HG03095 (cell line): ENCODE results near the gene INAFM1.

Experiments
- ATAC-seq: cut with Tn5 transposase; IDR thresholded peaks from one replicate; pipeline ENCODE4 v1.9.1; 2021; ENCODE audit warnings: moderate library complexity; ENCODE audit not compliant: unreplicated experiment

The INAFM1 gene

GRCh38 chr19:47309038-47309437, 34.4 kb downstream of the INAFM1 start:
- ATAC-seq: no peak

DNA sequence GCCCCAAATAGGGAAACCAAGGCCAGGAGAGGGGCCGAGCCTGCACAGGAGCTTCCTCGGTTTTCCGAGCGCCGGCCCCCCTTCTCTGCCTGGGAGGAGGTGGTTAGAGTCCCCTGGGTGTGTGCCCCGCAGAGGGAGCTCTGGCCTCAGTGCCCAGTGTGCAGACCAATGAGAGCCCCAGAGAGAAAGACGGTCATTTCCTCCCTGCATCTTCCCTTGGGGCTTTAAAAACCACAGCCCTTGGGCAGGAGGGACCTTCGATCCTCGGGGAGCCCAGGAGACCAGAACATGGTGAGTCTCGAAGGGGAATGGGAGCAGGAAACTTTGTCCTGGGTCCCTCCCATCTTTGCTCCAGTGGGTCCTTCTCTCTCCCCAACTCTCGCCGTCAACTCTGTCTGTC, 34.9 kb downstream of the INAFM1 start, which contains the start of gene C5AR1:
Gene C5AR1 (plus strand): TSS at position 254 of the 400 bp plus-strand sequence. CDS start 35 bp downstream, at position 289.
- no peak for ATAC-seq

DNA sequence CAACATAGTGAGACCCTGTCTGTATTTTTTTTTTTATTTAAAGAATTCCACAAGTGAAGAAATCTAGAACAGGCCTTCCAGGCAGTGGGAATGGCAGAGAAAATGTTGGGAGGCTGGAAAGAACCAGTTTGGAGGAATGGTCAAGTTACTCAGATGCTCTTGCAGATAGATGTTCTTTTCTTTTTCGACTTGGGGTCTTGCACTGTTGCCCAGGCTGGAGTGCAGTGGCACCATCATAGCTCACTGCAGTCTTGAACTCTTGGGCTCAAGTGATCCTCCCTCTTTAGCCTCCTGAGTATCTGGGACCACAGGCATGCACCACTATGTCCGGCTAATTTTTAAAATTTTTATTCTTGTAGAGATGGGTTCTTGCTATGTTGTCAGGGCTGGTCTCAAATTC, 35.6 kb downstream of the INAFM1 start:
- ATAC-seq: no peak

DNA sequence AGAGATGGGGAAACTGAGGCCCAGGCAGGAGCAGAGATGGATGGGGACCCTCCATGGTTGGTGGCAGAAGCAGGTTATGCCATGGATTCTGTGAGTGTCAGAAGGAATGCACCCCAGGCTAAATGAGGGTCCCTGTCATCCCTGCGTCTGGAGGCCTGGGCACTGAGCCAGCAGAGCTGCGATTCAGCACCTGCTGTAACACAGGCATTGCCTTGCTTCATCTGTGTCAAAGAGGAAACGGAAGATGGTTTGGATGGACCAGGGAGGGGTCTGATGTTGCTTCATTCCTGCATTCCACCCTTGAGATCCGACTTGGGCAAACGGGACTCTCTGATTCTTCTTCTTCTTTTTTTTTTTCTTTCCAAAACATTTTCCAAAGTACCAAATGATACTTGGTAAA, 36.1 kb downstream of the INAFM1 start:
- ATAC-seq: no peak

GRCh38 chr19:47312366-47313006, 37.8 kb downstream of the INAFM1 start:
- ATAC-seq: no peak

DNA sequence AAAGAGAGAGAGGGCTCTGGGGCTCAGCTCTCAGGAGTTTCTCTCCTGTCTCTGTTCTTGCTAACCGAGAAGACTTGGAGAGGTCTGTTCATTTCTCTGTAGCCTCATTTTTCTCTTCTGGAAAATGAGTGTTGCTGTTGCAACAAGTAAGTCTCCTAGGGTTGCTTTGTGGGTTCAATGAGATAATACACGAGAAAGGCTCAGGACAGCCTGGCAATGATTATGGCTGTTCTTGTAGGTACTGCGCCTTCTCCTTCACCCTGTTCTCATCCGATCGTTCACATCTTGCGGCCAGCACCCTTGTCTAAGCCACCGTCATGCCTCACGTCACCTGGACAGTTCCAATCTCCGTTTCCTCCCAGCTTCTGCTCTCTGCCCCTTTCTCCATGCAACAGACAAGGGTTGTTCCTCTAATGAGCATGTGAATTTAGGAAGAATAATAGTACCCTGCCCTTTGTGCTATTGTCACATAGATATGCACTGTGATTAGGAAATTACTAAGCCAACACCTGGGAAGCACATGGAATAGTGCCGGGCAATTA, 39.1 kb downstream of the INAFM1 start:
- ATAC-seq: no peak

GRCh38 chr19:47315125-47315821, 40.6 kb downstream of the INAFM1 start:
- no peak for ATAC-seq

- no peak for ATAC-seq
Observed at GRCh38 chr19:47316513-47316912, 41.8 kb downstream of the INAFM1 start.

DNA sequence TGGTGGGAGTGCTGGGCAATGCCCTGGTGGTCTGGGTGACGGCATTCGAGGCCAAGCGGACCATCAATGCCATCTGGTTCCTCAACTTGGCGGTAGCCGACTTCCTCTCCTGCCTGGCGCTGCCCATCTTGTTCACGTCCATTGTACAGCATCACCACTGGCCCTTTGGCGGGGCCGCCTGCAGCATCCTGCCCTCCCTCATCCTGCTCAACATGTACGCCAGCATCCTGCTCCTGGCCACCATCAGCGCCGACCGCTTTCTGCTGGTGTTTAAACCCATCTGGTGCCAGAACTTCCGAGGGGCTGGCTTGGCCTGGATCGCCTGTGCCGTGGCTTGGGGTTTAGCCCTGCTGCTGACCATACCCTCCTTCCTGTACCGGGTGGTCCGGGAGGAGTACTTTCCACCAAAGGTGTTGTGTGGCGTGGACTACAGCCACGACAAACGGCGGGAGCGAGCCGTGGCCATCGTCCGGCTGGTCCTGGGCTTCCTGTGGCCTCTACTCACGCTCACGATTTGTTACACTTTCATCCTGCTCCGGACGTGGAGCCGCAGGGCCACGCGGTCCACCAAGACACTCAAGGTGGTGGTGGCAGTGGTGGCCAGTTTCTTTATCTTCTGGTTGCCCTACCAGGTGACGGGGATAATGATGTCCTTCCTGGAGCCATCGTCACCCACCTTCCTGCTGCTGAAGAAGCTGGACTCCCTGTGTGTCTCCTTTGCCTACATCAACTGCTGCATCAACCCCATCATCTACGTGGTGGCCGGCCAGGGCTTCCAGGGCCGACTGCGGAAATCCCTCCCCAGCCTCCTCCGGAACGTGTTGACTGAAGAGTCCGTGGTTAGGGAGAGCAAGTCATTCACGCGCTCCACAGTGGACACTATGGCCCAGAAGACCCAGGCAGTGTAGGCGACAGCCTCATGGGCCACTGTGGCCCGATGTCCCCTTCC, 45.5 kb downstream of the INAFM1 start:
- no peak for ATAC-seq

GRCh38 chr19:47321630-47322029, 46.9 kb downstream of the INAFM1 start:
- ATAC-seq: no peak

DNA sequence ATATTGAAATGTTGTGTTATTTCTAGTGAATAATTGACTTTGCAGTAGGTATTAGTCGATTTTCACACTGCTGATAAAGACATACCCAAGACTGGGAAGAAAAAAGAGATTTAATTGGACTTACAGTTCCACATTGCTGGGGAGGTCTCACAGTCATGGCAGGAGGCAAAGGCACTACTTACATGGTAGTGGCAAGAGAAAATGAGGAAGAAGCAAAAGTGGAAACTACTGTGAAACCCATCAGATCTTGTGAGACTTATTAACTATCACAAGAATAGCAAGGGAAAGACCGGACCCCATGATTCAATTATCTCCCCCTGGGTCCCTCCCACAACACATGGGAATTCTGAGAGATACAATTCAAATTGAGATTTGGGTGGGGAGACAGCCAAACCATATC, 47.4 kb downstream of the INAFM1 start:
- no peak for ATAC-seq

- ATAC-seq: no peak
Observed at GRCh38 chr19:47323409-47323808, 48.7 kb downstream of the INAFM1 start.

GRCh38 chr19:47323872-47324271, 49.2 kb downstream of the INAFM1 start:
- ATAC-seq: no peak

GRCh38 chr19:47324502-47324901, 49.8 kb downstream of the INAFM1 start:
- no peak for ATAC-seq
